IPS-NIHi11 (cell line): ENCODE data around the gene SLC6A6.
"Not testable (repeated sequence)": the region's sequence is repeated elsewhere in the genome, so short reads cannot be mapped to it uniquely, and the experiment has no call there.

Experiments used
- DNase-seq: peaks from one replicate; pipeline ENCODE4 v3.0.0; 2012; ENCODE audit warnings: mixed read lengths, low spot score

The SLC6A6 gene

DNA sequence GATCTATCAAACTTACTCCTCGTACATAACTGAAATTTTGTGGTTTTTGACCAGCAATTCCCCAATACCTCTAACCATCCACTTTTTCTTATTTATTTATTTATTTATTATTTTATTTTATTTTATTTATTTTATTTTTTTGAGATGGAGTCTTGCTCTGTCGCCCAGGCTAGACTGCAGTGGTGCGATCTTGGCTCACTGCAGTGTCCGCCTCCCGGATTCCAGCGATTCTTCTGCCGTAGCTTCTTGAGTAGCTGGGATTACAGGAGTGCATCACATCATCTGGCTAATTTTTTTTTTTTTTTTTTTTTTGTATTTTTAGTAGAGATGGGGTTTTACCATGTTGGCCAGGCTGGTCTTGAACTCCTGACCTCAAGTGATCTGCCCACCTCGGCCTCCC is 35.3 kb downstream of the SLC6A6 start:
- DNase-seq = not testable (repeated sequence)

DNA sequence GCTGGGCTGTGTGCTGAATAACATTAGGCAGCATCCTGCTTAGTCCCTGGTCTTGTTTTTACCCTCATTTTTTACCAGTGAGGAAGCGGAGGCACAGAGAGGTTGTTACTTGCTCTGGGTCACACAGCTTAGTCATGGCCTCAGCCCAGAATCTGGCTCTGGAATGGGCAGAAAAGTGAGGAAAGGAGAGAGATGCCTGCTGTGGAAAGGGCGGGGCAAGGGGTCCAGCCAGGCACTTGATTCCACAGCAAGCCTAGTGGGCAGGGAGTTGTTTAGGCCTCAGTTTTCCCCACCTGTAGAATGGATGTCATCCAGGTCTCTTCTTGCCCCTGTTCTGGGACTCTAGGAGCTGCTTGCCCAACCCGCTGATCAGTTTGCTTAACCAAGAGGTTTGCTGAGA is 35.9 kb downstream of the SLC6A6 start:
- DNase-seq = no peak

DNA sequence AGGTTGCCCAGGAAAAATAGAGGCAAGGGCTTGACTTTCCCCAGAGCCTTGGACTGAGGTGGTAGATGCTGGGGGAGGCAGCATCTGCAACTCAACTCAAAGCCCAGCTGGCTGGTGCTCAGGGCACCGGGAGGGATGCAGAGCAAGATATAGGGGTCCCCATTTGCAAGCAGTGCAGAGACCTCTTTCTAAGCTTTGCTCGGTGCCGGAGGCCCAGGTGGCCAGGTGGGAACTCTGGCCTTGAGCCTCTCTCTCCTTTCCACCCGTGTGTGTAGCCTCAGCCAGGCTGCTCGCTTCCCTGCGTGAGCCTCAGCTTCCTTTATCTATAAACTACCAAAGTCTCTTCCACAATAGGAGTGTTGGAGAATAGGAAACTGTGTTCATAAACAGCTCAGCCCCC is 36.5 kb downstream of the SLC6A6 start:
- no peak for DNase-seq

DNA sequence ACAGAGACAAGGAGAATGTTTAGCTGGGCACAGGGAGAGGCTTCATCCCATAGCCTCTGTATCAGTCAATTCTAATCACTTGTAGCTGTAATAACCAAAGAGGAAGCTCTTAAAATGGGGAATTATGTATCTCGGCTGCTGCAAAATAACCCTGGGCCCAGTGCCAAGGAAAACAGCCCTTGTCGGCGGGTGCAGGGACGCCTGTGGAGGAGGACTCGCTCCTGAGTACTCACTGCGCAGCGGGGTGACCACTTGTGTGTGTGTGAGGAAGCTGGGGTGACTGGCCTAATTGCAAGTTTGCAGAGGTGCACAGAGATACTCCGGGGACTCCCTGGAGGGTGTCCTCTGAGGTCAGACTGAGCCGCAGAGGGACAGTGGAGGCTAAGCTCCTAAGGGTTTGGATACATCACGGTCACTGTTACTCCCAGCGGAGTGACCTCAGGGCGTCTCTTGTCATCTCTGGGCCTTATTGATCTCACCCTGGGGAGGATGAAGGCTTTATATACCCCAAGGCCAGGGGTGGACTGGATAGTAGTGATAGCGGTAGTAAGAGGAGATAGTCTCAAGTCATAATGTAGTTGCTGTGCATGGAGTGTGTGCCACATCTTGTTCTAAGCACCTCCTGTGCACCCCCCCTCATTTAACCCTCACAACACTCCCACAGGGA is 37.2 kb downstream of the SLC6A6 start:
- DNase-seq = no peak

DNA sequence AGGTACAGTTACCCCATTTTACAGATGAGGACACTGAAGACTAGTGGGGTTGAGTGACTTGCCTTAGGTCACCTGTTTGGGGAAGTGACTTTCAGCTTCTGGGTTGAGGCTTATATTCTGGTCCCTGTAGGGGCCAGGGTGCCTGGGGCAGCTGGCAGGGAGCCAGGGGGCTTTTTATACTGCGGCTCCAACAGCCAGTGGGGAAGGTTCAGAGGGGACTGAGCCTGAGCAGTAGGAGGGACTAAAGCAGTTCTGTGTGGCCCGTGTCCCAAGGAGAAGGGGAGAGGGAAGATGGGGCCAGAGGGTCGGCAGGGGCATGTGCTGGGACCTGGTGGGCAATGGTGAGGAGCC is 37.7 kb downstream of the SLC6A6 start:
- DNase-seq = no peak

DNA sequence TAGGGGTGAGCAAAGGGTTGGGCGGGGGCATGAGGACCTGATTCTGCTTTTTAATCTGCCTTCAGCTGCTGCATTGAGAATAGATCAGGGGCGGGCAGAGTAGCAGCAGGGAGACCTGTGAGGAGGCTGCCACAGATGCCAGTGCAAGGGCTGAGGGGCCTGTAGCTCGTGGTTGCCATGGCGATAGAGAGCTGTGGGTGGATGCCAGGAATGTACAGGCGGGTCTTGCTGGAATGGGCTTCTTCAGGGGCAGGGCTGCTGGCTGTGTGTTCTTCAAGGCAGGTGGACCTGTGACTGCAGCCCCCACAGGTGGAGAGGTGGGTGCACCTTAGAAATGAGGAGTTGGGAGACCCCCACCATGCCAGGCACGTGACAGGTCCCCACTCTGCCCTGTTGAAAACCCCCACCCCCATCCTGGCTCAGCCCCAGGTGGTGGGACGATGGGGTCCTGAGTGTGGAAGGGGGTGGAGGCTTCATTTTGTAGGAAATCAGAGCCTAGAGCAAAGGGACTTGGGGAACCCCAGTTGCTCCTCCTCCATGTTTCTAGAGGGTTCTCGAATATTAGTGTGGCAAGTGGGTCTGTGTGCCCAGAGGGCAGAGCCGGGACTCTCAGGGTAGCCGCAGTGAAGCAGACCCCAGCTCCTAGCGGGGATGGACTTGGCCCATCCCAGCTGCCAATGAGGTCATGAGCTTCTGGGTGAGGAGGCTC is 38.3 kb downstream of the SLC6A6 start:
- DNase-seq = peak; percentile 82

DNA sequence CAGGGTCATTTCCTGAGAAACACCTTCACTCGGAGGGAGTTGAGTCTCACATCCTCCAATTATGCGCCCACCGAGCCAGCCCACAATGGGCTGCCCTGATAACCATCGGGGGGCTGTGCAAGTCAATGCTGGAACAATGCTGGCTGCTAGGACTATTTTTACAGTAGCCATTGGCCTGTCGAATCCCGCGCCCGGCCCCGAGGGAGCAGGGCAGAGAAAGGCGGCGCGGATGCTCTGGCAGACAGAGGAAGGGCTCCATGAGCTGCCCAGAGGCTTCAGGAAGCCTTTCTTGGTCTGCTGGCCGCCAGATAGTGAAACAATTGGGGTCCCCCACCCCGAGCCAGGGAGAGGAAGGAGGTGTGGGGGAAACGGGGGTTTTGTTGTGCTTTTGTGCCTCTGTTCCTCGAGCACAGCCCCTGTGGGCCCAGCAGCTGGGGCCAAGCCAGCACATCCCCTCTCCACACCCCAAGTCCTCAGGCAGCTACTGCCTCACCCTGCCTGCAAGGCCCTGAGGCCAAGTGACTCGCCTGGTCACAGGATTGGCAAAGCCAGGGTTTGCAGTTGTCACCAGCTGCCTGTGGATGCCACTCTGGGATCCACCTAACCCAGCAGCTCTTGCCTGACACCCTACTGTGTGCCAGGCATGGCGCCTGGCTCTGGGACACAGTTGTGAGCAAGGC is 39.0 kb downstream of the SLC6A6 start:
- no peak for DNase-seq

DNA sequence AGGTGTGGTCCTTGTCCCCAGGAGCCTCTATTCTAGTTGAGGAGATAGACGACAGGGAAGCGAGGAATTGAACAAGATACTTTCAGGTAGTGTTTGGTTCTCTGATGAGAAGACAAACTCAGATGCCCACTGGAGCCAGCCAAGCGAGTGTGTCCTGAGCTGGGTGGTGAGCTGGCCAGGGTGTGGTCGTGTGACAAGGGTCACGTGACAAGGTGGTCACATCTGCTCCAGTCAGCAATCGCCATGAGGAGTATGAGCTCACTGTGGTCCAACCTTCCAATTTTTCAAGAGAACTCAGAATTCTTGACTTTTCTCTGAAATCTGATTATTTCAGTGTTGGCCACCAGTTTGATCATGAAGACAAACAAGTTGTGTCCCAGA is 39.5 kb downstream of the SLC6A6 start:
- DNase-seq = no peak

DNA sequence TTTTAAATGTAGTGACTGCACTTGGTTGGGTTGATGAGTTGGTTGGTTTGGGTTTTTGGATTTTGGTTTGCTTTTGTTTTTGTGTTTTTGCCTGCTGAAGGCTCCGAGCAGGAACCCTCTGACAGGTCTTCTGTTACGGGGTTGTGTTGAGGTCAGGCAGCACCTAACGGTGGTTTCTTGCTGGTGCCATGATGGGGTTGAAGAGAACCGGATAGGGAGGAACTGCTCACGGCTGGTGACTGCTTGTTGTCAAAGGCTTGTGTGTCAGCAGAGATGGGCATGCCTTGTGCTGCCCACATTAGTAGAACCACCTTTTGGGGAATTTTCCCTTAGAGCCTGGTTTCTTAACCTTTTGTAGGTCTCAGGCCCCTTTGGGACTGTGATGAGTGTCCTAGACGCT is 42.0 kb downstream of the SLC6A6 start:
- no peak for DNase-seq

DNA sequence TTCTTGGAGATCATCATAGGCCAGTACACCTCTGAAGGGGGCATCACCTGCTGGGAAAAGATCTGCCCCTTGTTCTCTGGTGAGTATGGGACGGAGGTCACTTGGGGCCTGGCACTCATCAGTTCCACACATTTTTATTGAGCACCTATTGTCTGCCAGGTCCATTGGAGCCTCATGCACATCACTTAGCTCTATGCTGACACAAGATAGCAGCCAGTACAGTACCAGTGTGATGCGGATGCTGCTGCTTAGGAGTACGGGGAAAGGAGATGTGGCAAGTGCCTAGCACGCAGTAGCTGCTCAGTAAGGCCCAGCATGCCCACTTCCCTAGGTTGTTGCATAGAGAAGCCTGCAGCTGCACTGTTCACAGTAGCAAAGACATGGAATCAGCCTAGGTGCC is 43.4 kb downstream of the SLC6A6 start:
- DNase-seq = no peak

DNA sequence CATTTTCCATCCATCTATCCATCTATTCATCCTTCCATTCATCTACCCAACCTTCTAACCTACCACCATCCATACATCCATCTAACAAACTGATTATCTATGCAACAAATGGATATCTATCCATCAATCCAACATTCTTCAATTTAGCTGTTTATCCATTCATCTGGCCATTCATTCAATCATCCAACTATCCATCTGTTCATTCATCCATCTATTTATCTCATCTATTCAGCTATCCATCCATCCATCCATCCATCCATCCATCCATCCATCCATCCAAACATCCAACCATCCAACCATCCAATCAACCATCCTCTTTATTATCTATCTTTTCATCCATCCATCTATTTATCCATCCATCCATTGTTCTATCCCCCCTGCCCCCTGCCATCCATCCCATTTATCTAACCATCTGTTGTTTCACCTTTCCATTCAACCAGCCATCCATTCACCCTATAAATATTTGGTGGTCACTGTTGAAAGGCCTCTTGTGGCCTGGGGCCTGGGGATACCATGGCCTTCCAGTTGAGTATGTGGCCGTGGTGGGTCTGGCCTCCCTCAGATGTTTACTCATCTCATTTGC is 44.7 kb downstream of the SLC6A6 start:
- no peak for DNase-seq

DNA sequence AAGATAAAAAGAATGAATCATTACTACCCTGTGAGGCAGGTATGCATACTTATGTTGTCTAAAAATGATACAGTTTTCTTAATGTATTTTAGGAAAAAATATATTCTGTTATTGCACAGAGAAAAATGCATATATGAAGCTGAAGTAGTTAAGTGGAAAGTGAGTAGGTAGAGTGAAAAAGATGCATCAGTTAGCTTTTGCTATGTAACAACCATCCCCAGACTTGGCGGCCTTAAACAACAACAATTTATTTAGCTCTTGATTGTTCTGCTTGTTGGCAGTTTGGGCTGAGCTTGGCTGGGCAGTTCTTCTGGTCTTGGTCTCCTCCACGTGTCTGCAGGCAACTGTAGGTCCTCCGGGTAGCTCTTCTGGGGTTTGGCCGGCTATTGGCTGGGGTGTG is 45.7 kb downstream of the SLC6A6 start:
- no peak for DNase-seq

DNA sequence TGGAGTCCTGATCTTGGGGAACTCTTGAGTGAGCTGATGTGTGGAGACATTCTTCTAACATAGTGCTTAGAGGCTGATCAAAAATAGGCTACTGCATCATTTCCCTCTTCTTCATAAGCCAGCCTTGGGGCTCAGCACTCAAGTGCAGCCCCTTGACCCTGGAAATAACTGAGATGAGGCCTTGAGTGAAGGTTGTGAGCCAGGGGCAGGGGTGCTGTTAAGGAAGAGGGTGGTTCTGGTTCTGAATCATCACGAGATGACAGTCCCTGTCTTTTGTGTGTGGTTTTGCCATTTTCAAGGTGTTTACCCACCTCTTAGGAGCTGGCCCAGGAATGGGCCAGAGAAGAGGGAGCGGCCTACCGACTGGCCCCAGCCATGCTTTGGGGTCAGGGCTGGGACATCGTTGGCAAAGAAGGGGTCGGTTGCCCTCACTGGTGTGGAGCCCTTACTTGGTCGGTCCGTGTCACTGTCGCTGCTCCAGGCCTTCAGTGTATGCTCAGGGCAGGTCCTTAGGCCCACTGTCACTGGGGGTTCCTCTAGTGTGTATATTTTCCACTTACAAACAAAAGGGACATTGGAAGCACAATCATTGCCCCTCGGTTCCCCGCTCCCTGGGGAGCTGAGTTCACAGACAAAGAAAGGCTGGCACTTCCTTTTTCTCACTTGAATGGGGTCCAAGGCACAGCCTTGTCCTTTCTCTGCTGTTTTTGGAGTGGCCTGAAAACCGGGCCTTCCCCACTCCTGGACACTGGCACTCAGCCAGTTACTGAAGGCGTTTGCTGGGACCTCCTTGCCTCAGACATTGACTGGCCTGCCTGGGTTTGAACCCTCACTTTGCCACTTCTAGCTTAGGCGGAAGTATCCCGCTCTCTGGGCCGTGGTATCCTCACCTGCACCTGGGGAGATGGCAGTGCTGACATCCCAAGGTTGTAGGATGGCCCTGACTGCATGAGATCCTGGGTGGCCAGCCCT is 46.6 kb downstream of the SLC6A6 start:
- DNase-seq = no peak

DNA sequence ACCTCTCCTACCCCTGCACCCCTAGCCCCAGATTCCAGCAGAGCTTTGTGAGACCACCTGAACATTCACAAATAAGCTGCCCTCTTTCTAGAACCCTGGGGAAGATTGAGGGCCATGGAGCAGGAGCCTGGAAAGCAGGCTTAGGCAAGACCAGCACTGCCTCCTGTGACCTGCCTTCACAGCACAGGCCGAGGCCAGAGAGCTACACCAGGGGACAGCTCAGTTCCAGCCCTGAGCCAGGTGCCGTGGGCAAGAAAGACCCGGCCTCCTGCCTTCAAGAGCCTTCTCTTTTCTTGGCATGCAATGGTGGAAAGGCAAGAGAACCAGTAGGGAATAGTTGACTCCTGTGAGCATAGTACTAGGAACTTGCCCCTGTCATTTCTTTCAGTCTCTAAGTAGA is 48.1 kb downstream of the SLC6A6 start:
- DNase-seq = no peak

DNA sequence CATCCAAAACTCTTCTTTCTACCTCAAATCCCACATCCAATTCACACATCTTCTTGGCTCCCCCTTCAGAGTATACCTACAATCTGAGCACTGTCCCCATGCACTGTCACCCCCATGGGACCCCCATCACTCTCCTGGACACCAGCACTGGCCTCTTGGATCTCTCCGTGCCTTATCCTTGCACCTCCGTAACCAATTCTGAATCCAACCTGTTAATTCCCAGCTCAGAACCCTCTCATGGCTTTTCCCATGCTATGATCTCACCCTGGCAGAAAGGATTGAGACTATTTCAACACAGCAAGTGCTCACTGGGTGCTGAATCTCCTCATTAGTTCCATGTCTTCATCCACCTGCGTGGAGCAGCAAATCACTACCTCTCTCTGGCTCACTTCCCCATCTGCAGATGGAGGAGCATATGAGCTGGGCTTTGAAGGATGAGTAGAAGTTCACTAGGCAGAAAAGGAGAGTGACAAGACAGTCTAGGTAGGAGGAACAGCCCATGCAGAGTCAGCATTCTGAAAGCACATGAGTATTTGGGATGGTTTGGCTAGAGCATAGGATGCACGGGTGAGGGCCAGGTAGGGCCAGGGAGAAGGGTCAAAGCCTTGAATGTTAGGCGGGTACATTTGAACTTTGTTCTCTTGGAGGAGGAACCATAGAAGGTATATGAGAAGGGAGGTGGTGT is 48.7 kb downstream of the SLC6A6 start:
- DNase-seq = no peak

DNA sequence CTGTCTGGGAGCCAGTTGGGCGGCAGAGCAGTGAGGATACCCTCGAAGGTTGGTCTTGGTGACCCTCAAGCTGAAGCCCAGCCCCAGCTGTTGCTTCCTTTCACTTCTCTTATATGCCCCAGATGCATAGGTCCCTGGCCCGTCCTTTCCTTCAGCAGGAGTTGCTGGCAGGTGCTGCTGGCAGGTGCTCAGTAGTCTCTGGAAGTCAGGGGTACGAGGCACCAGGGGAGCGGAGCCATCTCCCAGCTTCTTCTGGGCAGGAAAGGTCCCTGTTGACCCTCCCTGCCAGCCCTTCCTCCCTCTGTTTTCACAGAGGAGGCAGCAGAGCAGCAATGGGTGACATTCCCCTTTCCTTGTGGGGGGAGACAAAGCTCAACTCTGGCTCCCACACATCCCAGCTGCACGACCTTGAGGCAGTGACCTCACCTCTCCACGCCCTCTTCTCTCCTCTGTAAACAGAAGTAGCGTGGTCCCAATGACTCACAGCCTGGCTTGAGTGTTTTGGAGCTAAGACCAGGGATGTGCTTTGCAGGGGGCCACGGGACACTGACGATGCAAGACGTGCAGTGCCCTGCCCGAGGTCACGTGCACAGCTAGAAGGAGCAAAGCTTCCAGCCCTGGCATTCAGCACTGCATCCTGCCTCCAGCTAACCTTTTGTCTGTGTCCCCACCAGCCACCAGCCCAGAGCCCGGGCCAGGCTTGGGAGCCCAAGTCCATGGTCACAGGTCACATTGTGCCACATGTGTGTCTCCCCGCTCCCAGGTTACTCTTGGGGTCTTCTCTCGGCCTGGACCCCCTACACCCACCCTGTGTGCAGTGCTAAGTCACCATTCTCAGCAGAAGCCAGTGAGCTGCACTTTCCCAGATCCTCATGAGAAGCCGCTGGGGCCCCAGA is 49.7 kb downstream of the SLC6A6 start:
- no peak for DNase-seq

DNA sequence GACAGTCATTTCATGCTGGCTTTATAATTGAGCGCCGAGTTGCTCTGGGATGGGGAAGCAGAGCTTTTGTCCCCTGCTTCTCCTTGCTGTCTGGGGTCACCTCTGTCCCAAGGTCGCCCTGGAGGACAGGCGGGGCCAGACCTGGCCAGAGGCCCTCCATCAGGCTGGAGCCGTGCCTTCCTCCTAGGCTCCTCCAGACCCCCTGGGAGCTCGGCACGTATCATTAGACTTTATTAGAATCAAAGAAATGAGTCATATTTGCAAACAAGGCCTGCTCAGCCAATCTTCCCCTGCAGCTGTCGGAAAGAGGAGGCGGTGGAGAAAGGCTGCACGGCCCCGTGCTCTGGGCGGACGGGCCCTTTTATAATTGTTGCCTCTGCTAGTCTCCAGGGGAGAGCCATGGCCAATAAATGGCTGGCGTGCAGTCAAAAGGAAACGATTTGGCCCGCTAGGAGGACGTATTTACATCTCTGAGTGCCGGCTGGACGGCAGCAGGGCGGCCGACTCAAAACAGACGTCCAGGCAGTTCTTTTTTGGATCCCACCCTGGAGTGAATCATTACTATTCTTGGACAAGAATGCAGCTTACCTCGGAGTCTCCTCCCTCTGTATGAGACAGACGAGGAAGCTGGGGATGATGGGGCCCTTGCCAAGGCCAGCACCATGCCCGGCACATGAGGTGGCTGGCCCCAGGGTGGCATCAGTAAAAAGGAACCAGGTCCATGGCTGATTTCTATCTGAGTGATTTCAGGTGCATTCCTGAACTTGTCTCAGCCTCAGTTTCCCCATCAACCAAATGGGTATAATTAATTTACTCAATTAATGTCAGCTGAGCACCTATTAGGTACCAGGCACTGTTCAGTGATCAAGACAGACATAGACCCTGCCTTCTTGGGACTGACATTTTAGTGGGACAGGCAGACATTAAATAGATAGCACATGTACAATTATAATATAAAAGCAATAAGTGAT is 50.6 kb downstream of the SLC6A6 start:
- peak; percentile 43 for DNase-seq

DNA sequence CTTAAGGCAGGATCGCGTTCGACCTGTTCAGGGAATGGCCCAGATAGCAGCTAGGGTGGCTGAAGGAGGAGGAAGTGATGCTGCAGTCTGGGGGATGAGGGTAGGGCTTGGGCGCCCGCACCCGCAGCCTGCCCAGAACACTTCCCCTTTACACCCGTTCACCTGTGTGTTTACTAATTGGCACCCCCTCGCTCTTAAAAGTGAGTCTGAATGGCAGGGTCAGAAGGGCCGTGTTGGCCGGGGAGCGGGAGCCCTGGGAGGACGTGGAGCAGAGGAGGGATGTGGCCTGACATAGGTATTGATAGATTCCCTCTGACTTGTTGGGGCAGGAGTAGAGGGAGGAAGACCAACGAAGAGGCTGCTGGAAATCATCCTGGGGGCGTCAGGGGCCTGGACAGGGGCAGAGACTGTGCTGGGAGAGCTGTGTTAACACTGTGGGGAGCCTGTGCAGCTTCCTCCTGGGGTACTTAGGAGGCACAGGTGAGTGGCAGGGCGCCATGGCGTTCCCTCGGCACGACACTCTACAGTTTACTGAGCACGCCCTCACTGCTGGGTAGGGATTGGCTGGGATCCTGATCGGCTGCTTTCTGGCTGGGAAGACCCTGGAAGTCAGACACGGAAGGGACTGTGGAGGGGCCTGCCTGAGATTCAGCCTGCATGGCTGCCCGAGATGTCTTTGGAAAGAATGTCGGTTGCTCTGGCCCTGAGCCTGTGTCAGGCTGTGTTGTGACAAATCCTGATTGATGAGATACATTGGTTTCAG is 51.7 kb downstream of the SLC6A6 start:
- DNase-seq = no peak
